Panc1 (cell line): ENCODE results near the gene MEIS2.

Experiments
- POLR2AphosphoS5 ChIP-seq: IDR thresholded peaks from 2 replicates; pipeline ENCODE4 v1.6.1; 2012; ENCODE audit warnings: mild to moderate bottlenecking, low read depth, low read length, moderate library complexity
- TCF7L2 ChIP-seq: IDR thresholded peaks from 2 replicates; pipeline ENCODE4 v1.6.1; 2011; ENCODE audit warnings: mild to moderate bottlenecking, low read depth, low read length, inconsistent platforms
- TF ChIP-seq, protein P1 (sequence below), 2 experiments: IDR thresholded peaks; 2 replicates each; pipeline ENCODE4 v1.6.1; 2011 to 2012; ENCODE audit warnings: low read depth in 2 of 2, control low read depth in 1 of 2, low read length in 1 of 2, mild to moderate bottlenecking in 1 of 2, moderate library complexity in 1 of 2; ENCODE audit not compliant: insufficient read depth in 1 of 2
- TF ChIP-seq, protein P2 (sequence below): fragments of 450-650 bp; IDR thresholded peaks from 2 replicates; pipeline ENCODE4 v1.5.1; 2017; ENCODE audit warnings: mild to moderate bottlenecking

DNA sequence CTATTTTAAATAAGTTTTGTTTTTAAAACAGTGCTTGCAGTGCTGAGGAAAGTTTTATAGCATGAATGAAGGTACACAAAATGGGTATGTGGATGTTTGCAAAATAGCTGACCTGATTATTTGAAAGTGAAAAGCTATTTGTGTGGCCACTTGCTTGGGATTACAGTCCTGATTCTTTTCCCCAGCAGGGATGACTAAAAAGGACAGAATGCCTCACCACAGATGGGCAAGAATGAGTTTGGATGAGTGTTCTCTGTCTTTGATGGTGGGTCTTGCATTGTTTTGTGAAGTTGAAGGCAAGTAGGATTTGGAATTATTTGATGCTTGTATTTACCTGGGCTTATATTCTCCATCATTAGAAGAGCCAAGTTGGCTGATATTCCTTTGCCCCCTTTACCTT is 48.8 kb upstream of the MEIS2 start:
- TF ChIP-seq POLR2AphosphoS5 (no peak), TCF7L2 (no peak)
- TF ChIP-seq, protein P1, sequence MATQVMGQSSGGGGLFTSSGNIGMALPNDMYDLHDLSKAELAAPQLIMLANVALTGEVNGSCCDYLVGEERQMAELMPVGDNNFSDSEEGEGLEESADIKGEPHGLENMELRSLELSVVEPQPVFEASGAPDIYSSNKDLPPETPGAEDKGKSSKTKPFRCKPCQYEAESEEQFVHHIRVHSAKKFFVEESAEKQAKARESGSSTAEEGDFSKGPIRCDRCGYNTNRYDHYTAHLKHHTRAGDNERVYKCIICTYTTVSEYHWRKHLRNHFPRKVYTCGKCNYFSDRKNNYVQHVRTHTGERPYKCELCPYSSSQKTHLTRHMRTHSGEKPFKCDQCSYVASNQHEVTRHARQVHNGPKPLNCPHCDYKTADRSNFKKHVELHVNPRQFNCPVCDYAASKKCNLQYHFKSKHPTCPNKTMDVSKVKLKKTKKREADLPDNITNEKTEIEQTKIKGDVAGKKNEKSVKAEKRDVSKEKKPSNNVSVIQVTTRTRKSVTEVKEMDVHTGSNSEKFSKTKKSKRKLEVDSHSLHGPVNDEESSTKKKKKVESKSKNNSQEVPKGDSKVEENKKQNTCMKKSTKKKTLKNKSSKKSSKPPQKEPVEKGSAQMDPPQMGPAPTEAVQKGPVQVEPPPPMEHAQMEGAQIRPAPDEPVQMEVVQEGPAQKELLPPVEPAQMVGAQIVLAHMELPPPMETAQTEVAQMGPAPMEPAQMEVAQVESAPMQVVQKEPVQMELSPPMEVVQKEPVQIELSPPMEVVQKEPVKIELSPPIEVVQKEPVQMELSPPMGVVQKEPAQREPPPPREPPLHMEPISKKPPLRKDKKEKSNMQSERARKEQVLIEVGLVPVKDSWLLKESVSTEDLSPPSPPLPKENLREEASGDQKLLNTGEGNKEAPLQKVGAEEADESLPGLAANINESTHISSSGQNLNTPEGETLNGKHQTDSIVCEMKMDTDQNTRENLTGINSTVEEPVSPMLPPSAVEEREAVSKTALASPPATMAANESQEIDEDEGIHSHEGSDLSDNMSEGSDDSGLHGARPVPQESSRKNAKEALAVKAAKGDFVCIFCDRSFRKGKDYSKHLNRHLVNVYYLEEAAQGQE (IDR thresholded peaks at IDR 0.05; ENCODE audit: insufficient read depth in 1 of 2, low read depth in 2 of 2, low read length in 1 of 2): no peak
- TF ChIP-seq, protein P2, sequence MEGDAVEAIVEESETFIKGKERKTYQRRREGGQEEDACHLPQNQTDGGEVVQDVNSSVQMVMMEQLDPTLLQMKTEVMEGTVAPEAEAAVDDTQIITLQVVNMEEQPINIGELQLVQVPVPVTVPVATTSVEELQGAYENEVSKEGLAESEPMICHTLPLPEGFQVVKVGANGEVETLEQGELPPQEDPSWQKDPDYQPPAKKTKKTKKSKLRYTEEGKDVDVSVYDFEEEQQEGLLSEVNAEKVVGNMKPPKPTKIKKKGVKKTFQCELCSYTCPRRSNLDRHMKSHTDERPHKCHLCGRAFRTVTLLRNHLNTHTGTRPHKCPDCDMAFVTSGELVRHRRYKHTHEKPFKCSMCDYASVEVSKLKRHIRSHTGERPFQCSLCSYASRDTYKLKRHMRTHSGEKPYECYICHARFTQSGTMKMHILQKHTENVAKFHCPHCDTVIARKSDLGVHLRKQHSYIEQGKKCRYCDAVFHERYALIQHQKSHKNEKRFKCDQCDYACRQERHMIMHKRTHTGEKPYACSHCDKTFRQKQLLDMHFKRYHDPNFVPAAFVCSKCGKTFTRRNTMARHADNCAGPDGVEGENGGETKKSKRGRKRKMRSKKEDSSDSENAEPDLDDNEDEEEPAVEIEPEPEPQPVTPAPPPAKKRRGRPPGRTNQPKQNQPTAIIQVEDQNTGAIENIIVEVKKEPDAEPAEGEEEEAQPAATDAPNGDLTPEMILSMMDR: no peak
